ENCODE results near the gene PTPRN2.
"Not testable (repeated sequence)": the region's sequence is repeated elsewhere in the genome, so short reads cannot be mapped to it uniquely, and the experiment has no call there.

PTPRN2 gene

DNA sequence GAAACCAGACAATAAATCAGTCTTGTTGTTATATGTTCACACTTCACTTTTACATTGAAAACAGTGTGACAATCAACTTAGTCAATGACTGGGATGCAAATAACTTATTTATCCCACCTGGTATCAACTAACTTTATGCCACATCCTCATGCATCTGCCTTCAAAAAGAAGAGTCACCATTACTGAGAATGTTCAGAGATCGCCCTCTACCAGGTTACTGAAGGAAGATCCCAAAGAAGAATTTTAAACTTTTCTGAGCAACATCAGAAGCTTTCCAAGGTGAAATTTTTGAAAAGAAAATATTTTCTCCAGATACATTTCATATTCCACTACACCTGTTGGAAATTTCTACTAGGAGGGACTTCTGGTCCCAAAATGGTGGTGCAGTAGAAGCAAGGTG lies 359.5 kb downstream of the PTPRN2 start:
- no peak for DNase-seq (ENCODE audit: low read depth)

DNA sequence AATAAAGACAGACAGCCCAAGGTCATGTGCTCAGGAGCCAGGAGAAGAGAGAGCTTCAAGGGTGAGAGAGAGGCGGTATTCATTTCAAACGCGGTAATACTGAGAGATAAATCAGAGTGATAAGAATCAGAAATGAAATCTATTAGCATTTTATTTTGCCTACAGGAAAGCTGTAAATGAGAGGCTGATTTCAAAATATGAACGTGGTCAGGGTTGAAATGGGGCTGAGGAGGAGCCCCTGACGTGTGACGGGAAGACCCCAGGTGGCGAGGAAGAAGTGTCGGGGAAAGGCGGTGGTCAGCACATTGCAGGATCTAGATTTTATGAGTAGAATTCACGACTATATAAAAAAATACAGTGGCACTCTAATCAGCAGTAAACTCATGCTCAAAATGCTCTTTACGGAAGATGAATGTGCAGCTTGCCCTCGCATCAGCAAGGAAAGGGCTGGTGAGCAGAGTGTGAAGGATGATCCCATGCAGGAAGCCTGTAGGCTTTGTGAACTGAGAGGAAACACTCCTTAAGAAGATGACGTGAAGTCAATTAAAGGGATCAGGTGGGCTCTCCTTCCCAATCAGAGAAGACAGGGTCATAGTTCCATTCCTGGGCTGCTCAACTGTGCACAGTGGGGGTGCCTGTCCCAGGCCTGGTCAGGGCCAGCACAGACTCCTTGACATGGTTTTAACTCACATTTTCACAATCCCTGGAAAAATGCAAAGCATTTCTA lies 360.2 kb downstream of the PTPRN2 start:
- no peak for DNase-seq (ENCODE audit: low read depth)

- DNase-seq (ENCODE audit: low read depth), result no peak
Measured at GRCh38 chr7:158216198-158216597, 371.4 kb downstream of the PTPRN2 start.

- no peak for DNase-seq (ENCODE audit: low read depth)
Measured at GRCh38 chr7:158209435-158209834, 378.2 kb downstream of the PTPRN2 start.

- no peak for DNase-seq (ENCODE audit: low read depth)
Measured at GRCh38 chr7:158206341-158206740, 381.3 kb downstream of the PTPRN2 start.

GRCh38 chr7:158204453-158204852 lies 383.2 kb downstream of the PTPRN2 start:
- no peak for DNase-seq (ENCODE audit: low read depth)

GRCh38 chr7:158203948-158204347 lies 383.7 kb downstream of the PTPRN2 start:
- DNase-seq (ENCODE audit: low read depth), result not testable (repeated sequence)

GRCh38 chr7:158194365-158194900 lies 393.2 kb downstream of the PTPRN2 start:
- no peak for DNase-seq (ENCODE audit: low read depth)

DNA sequence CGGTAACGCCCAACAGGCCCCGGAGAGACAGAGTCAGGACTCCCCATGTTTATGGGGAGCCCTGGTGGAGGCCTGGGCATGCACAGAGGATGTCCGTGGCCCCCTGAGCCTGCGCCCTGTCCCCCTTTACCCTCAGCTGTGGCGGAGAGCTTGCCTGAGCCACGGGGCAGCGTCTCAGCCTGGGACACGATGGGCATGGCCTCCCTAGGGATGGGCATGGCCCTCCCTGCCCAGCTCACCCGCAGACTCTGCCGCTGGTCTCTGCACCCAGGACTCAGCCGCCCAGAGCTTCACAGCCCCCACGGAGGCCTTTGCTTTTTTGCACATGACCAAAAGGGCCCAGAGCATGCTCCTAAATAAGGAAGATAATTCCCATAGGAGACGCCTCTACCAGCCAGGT lies 394.2 kb downstream of the PTPRN2 start:
- DNase-seq (ENCODE audit: low read depth), result no peak

DNA sequence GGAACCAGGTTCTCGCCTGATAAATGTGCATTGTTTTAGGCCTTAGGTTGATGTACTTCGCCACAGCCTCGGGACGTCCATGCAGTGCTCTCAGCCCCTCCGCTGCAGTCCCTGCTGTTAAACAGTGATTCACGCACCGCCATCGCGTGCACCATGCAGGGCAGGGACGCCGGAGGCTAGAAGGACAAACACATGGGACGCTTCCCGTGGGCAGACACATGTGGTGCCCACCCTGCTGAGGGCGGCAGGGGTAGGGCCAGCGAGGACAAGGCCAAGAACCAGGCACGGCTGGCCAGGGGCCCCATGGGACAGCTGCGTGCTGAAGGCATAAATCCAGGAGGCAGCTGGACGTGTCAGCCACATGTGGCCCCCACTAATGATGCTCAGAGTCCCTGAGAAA lies 394.7 kb downstream of the PTPRN2 start:
- no peak for DNase-seq (ENCODE audit: low read depth)

- no peak for DNase-seq (ENCODE audit: low read depth)
Measured at GRCh38 chr7:158192184-158192835, 395.3 kb downstream of the PTPRN2 start.

DNA sequence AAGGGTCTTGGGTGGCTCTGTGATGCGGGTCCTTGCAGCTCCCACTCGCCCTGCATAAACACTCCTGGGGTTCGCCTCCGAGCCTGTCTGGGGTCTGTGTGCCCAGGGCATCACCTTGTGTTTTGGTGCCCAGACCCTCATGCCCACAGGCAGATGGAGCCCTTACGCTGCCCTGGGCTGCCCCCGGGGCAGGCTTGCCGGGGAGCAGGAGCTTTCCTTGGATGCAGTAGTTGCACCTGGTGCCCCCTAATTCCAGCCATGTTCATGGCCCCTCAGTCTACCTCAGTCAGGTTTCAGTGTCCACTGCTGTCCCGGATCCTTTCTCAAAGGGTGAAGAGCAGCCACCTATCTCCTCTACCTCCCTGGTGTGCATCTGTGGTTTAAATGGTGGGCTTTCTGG lies 396.0 kb downstream of the PTPRN2 start:
- DNase-seq (ENCODE audit: low read depth), result no peak

- DNase-seq (ENCODE audit: low read depth), result no peak
Measured at GRCh38 chr7:158190756-158191155, 396.9 kb downstream of the PTPRN2 start.

GRCh38 chr7:158188676-158189075 lies 398.9 kb downstream of the PTPRN2 start:
- DNase-seq (ENCODE audit: low read depth), result no peak

DNA sequence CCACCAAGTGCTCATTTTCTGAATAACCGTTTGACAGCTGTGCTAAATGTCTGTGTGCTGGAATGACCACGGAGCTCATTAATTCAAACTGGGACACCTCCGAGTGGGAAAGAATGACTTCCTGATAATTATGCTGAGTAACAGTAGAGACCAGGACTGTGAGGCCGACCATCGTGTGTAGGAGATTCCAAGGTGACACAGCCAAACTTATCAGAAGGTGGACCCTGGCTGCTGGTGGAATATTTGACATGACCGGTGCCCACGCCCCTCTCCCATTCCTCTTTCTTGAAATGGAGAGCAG lies 400.0 kb downstream of the PTPRN2 start:
- no peak for DNase-seq (ENCODE audit: low read depth)

- no peak for DNase-seq (ENCODE audit: low read depth)
Measured at GRCh38 chr7:158186864-158187693, 400.5 kb downstream of the PTPRN2 start.

DNA sequence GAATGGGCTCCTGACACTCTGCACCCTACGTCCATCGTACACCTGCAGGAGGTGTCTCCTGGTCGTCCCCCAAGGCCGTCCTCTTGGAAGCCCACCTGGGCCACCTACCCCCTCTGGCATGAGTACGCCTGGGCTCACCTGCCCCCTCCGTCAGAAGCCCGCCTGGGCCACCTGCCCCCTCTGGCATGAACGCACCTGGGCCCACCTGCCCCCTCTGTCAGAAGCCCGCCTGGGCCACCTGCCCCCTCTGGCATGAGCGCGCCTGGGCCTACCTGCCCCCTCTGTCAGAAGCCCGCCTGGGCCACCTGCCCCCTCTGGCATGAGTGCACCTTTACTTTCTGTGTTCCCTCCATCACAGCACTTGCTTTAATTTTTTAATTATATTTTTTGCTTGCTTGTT lies 401.2 kb downstream of the PTPRN2 start:
- no peak for DNase-seq (ENCODE audit: low read depth)

- no peak for DNase-seq (ENCODE audit: low read depth)
Measured at GRCh38 chr7:158185653-158186052, 402.0 kb downstream of the PTPRN2 start.

DNA sequence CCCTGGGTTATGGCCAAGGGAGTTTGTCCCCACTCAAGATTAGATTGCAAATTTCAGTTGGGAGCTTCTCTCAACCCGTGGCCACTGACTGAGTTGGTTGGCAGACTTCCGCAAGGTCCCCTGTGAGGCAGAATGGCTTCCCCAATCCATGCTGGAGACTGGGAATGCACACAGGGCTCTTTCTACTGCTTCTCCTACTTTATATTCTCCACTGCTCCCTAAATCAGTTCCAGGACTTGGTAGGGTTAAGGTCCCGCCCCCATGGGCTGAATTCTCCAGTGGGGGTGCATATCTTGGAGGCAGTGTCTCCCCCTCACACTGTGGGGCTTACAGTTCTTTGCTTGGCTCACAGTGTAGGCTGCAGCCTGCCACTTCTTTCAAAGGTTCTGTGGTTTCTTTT lies 404.2 kb downstream of the PTPRN2 start:
- DNase-seq (ENCODE audit: low read depth), result no peak

DNA sequence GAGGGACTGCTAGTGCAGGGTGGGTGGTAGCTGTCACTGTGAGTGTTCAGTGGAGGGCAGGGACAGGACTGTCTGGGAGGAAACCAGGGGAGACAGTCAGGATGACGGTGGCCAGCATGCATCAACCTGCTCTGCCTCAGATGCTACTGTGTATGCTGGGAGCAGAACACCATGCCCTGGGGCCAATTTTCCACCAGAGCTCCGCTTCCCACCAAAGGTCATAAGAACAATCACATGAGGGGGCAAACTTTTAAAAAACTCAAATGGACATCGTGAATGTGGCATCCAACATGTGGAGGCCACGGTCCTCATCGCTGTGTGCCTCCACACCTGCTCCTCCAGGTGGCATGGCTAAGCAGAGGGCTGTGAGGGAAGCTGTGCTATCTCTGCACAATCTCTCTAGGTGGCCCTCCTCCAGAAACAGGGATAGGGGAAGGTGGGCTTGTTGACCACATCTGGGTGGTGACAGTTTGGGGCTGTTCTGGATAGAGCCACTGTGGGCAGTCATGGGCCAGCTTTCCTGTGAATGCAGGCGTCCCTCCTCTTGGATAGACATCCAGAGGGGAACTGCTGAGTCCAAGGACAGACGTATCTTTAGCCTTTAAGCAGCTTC lies 411.0 kb downstream of the PTPRN2 start:
- no peak for DNase-seq (ENCODE audit: low read depth)

- DNase-seq (ENCODE audit: low read depth), result no peak
Measured at GRCh38 chr7:158175779-158176178, 411.8 kb downstream of the PTPRN2 start.

DNA sequence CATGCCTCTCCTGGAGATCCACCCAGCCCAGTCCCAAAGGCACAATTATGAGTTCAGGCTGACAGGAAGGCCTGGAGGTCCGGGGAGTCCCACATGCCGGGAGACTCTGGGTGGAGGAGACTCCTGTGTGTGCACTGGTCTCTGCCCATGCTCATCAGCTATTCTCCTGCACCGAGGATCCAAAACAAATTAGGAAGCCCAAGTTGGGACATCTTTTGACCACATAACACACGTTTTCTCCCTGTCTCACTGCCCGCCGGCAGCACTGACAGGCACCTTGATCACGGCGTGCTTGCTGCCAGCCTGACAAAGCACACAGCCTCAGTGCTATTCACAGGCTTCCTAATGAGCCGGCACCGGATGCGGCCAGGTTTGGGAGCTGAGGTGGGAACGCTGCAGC lies 412.7 kb downstream of the PTPRN2 start:
- no peak for DNase-seq (ENCODE audit: low read depth)

DNA sequence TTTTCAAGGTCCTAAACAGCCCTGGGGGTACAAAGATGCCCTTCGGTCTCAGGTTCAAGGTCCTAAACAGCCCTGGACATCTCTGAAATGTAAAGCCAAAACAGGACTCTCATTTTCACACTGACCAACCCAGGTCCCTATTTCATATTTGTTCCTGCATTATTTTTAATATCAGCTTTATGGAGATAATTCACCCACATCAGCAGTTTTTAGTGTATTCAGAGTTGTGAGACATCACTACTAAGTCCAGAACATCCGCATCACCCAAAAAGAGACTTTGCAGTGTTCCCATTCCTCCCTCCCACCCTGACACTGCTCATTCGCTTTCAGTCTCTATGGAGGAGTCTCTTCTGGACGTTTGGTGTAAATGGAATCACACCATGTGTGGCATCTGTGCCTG lies 420.2 kb downstream of the PTPRN2 start:
- DNase-seq (ENCODE audit: low read depth), result no peak
